ENCODE data around the gene MICU2. TPM values are rescaled to one million over a fixed set of nuclear protein-coding genes. Genes with fewer than 3 reads are reported as not detected.

The MICU2 gene
- total RNA-seq, 1 donor from 2014 or later: 41.6 TPM

GRCh38 chr13:21541980-21542379 lies 62.0 kb downstream of the MICU2 start:
- Mint-ChIP-seq H3K27ac (no peak overlapping the region), H3K4me1 (peaks cover 8% of the 10 kb centered on the region), H3K36me3 (peaks cover 31% of the 10 kb centered on the region), H3K4me3 (no peak overlapping the region), H3K27me3 (ENCODE audit: low read depth) (no peaks in the 10 kb centered on the region), H3K9me3 (peaks cover 12% of the 10 kb centered on the region)
- TF ChIP-seq CTCF (IDR thresholded peaks at IDR 0.05; ENCODE audit: unreplicated experiment): no peak
- no peak for DNase-seq (ENCODE audit: low spot score in 2 of 2, unreplicated experiment in 2 of 2)

GRCh38 chr13:21541271-21541670 lies 62.7 kb downstream of the MICU2 start:
- Mint-ChIP-seq H3K4me3 (no peak overlapping the region), H3K9me3 (peaks cover 12% of the 10 kb centered on the region), H3K4me1 (peaks cover 8% of the 10 kb centered on the region), H3K27me3 (ENCODE audit: low read depth) (no peaks in the 10 kb centered on the region), H3K27ac (no peak overlapping the region), H3K36me3 (peaks cover 31% of the 10 kb centered on the region)
- TF ChIP-seq CTCF (IDR thresholded peaks at IDR 0.05; ENCODE audit: unreplicated experiment): no peak
- no peak for DNase-seq (ENCODE audit: low spot score in 2 of 2, unreplicated experiment in 2 of 2)

- DNase-seq (ENCODE audit: low spot score in 2 of 2, unreplicated experiment in 2 of 2): no peak
- Mint-ChIP-seq H3K9me3 (peaks cover 8% of the 10 kb centered on the region), H3K4me1 (peaks cover 8% of the 10 kb centered on the region), H3K4me3 (no peak overlapping the region), H3K27me3 (ENCODE audit: low read depth) (no peaks in the 10 kb centered on the region), H3K36me3 (peaks cover 22% of the 10 kb centered on the region), H3K27ac (no peak overlapping the region)
- no peak for TF ChIP-seq CTCF (IDR thresholded peaks at IDR 0.05; ENCODE audit: unreplicated experiment)
Measured at GRCh38 chr13:21539687-21540086, 64.3 kb downstream of the MICU2 start.

- Mint-ChIP-seq H3K36me3 (peaks cover 15% of the 10 kb centered on the region), H3K9me3 (peaks cover 2% of the 10 kb centered on the region), H3K27me3 (ENCODE audit: low read depth) (no peaks in the 10 kb centered on the region), H3K4me3 (no peak overlapping the region), H3K27ac (no peak overlapping the region), H3K4me1 (peaks cover 8% of the 10 kb centered on the region)
- TF ChIP-seq CTCF (IDR thresholded peaks at IDR 0.05; ENCODE audit: unreplicated experiment): no peak
- no peak for DNase-seq (ENCODE audit: low spot score in 2 of 2, unreplicated experiment in 2 of 2)
Measured at GRCh38 chr13:21538753-21539152, 65.2 kb downstream of the MICU2 start.

GRCh38 chr13:21538280-21538679 lies 65.7 kb downstream of the MICU2 start:
- no peak for DNase-seq (ENCODE audit: low spot score in 2 of 2, unreplicated experiment in 2 of 2)
- no peak for TF ChIP-seq CTCF (IDR thresholded peaks at IDR 0.05; ENCODE audit: unreplicated experiment)

GRCh38 chr13:21537105-21537504 lies 66.9 kb downstream of the MICU2 start:
- H3K9me3 Mint-ChIP-seq: no peaks in the 10 kb centered on the region
- no peak overlapping the region for H3K4me3 Mint-ChIP-seq
- no peak overlapping the region for H3K27ac Mint-ChIP-seq
- no peak for TF ChIP-seq CTCF (IDR thresholded peaks at IDR 0.05; ENCODE audit: unreplicated experiment)
- no peak for DNase-seq (ENCODE audit: low spot score in 2 of 2, unreplicated experiment in 2 of 2)
- no peaks in the 10 kb centered on the region for H3K27me3 Mint-ChIP-seq (ENCODE audit: low read depth)
- peaks cover 17% of the 10 kb centered on the region for H3K36me3 Mint-ChIP-seq
- H3K4me1 Mint-ChIP-seq: peaks cover 5% of the 10 kb centered on the region

More at GRCh38 chr13:21538280-21538679, 65.7 kb downstream of the MICU2 start:
- no peaks in the 10 kb centered on the region for H3K27me3 Mint-ChIP-seq (ENCODE audit: low read depth)
- H3K27ac Mint-ChIP-seq: no peak overlapping the region
- peaks cover 12% of the 10 kb centered on the region for H3K36me3 Mint-ChIP-seq
- H3K9me3 Mint-ChIP-seq: no peaks in the 10 kb centered on the region
- H3K4me3 Mint-ChIP-seq: no peak overlapping the region
- peaks cover 8% of the 10 kb centered on the region for H3K4me1 Mint-ChIP-seq
